Parathyroid adenoma (tissue), 2 donors: ENCODE data around the gene REPS1.

Source experiments
- H2AFZ ChIP-seq: fragments of 300-600 bp; sonication (generic); one replicate; pipeline ENCODE4 v1.7.0; 2017; ENCODE audit warnings: antibody characterized with exemption, mild to moderate bottlenecking
- H3K27ac ChIP-seq: fragments of 300-600 bp; sonication (generic); one replicate; pipeline ENCODE4 v1.7.0; 2017
- H3K27me3 ChIP-seq: fragments of 300-600 bp; sonication (generic); one replicate; pipeline ENCODE4 v1.7.0; 2017; ENCODE audit warnings: low read length; ENCODE audit not compliant: control insufficient read depth, insufficient read depth
- H3K36me3 ChIP-seq: fragments of 300-600 bp; sonication (generic); one replicate; pipeline ENCODE4 v1.7.0; 2017; ENCODE audit warnings: low read length; ENCODE audit not compliant: control insufficient read depth, insufficient read depth
- H3K4me1 ChIP-seq: fragments of 300-600 bp; sonication (generic); one replicate; pipeline ENCODE4 v1.7.0; 2017; ENCODE audit warnings: control low read depth
- H3K4me2 ChIP-seq: fragments of 300-600 bp; sonication (generic); one replicate; pipeline ENCODE4 v1.7.0; 2017; ENCODE audit warnings: low read length
- H3K4me3 ChIP-seq: fragments of 300-600 bp; sonication (generic); one replicate; pipeline ENCODE4 v1.7.0; 2017; ENCODE audit warnings: low read depth, low read length
- H3K79me2 ChIP-seq: fragments of 300-600 bp; sonication (generic); one replicate; pipeline ENCODE4 v1.7.0; 2017; ENCODE audit warnings: control low read depth
- H3K9ac ChIP-seq: fragments of 300-600 bp; sonication (generic); one replicate; pipeline ENCODE4 v1.7.0; 2017; ENCODE audit warnings: mild to moderate bottlenecking
- H3K9me3 ChIP-seq: fragments of 300-600 bp; sonication (generic); one replicate; pipeline ENCODE4 v1.7.0; 2017; ENCODE audit warnings: low read length; ENCODE audit not compliant: control insufficient read depth
- CTCF ChIP-seq: fragments of 300-600 bp; sonication (generic); IDR thresholded peaks from one replicate; pipeline ENCODE4 v1.7.0; 2017; ENCODE audit warnings: antibody characterized with exemption, mild to moderate bottlenecking
- donor health status: primary hyperparathyroidism.

Gene REPS1

DNA sequence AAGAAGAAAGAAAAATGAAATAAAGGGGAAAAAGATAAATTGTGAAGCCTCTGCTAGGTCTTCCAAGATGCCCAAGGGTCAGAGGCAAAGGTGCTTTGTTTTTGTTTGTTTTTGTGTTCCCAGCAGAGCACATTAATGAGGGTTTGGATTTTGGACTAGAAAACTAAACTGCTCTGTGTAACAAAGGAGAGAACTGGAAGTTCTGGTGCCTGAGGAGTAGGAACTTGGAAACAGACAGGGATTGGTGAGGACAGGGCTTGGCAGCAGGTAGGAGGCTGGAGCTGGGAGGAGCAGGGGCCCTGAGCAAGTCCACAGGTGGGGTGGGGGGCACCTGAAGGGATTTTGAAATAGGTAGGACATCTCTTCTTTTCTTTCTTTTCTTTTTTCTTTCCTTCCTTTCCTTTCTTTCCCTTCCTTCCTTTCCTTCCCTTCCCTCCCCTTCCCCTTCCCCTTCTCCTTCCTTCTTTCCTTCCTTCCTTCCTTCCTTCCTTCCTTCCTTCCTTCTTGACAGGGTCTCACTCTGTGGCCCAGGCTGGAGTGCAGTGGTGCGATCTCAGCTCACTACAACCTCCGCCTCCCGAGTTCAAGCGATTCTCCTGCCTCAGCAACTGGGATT is 25.2 kb upstream of the REPS1 start:
- Histone ChIP-seq H2AFZ (no peak overlapping the region), H3K27me3 (no peaks in the 10 kb centered on the region), H3K9me3 (no peaks in the 10 kb centered on the region), H3K4me2 (no peak overlapping the region), H3K27ac (no peak overlapping the region), H3K4me3 (no peak overlapping the region), H3K36me3 (no peaks in the 10 kb centered on the region), H3K79me2 (no peaks in the 10 kb centered on the region), H3K9ac (no peak overlapping the region), H3K4me1 (peaks cover 9% of the 10 kb centered on the region)
- no peak for TF ChIP-seq CTCF

GRCh38 chr6:139011980-139012379 is 23.9 kb upstream of the REPS1 start:
- no peak overlapping the region for H3K27ac ChIP-seq

DNA sequence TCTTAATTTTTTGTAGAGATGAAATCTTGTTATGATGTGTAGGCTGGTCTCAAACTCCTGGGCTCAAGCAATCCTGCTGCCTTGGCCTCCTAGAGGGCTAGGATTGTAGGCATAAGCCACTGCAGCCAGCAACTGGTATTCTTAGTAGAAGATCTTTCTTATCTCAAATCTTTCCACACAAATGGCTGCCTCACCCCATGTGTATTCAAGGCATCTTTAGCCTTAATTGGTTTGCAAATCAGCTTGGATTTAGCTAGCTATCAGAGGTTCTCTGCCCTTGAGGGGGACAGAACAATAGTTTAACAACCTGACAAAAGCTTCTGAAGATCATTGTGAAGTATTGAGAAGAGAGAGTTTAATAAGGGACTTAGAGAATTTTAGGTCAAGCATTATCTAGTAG is 22.6 kb upstream of the REPS1 start:
- no peak overlapping the region for H2AFZ ChIP-seq
- no peaks in the 10 kb centered on the region for H3K79me2 ChIP-seq
- no peak for TF ChIP-seq CTCF
- H3K9me3 ChIP-seq: no peaks in the 10 kb centered on the region
- no peak overlapping the region for H3K4me2 ChIP-seq
- H3K27ac ChIP-seq: no peak overlapping the region
- no peaks in the 10 kb centered on the region for H3K4me1 ChIP-seq
- no peak overlapping the region for H3K4me3 ChIP-seq
- no peaks in the 10 kb centered on the region for H3K27me3 ChIP-seq
- no peaks in the 10 kb centered on the region for H3K36me3 ChIP-seq
- H3K9ac ChIP-seq: no peak overlapping the region

More at GRCh38 chr6:139011980-139012379, 23.9 kb upstream of the REPS1 start:
- Histone ChIP-seq H2AFZ (no peak overlapping the region), H3K36me3 (no peaks in the 10 kb centered on the region), H3K9me3 (no peaks in the 10 kb centered on the region), H3K4me3 (no peak overlapping the region), H3K9ac (no peak overlapping the region), H3K79me2 (no peaks in the 10 kb centered on the region), H3K4me2 (no peak overlapping the region), H3K4me1 (peaks cover 3% of the 10 kb centered on the region), H3K27me3 (no peaks in the 10 kb centered on the region)
- TF ChIP-seq CTCF: no peak

DNA sequence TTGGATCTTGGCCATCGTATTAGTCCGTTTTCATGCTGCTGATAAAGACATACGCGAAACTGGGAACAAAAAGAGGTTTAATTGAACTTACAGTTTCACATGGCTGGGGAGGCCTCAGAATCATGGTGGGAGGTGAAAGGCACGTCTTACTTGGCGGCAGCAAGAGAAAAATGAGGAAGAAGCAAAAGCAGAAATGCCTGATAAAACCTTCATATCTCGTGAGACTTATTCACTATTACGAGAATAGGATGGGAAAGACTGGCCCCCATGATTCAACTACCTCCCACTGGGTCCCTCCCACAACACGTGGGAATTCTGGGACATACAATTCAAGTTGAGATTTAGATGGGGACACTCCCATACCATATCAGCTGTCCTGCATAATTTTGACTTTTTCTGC is 20.1 kb upstream of the REPS1 start:
- Histone ChIP-seq H3K4me1 (no peaks in the 10 kb centered on the region), H3K36me3 (no peaks in the 10 kb centered on the region), H3K79me2 (no peaks in the 10 kb centered on the region), H3K9ac (no peak overlapping the region), H3K27ac (no peak overlapping the region), H3K9me3 (no peaks in the 10 kb centered on the region), H3K27me3 (no peaks in the 10 kb centered on the region), H2AFZ (no peak overlapping the region), H3K4me3 (no peak overlapping the region), H3K4me2 (no peak overlapping the region)
- no peak for TF ChIP-seq CTCF

- no peak overlapping the region for H3K4me2 ChIP-seq
- no peaks in the 10 kb centered on the region for H3K36me3 ChIP-seq
- no peaks in the 10 kb centered on the region for H3K79me2 ChIP-seq
- H3K27ac ChIP-seq: no peak overlapping the region
- no peaks in the 10 kb centered on the region for H3K27me3 ChIP-seq
- H3K4me1 ChIP-seq: no peaks in the 10 kb centered on the region
- TF ChIP-seq CTCF: no peak
- H3K9me3 ChIP-seq: no peaks in the 10 kb centered on the region
- no peak overlapping the region for H3K4me3 ChIP-seq
- H3K9ac ChIP-seq: no peak overlapping the region
- no peak overlapping the region for H2AFZ ChIP-seq
Measured at GRCh38 chr6:139007428-139007827, 19.4 kb upstream of the REPS1 start.
